ENCODE measurements around the gene UBA1.

UBA1 gene

GRCh38 chrX:47193475-47194193, at the start of gene UBA1:
UBA1 (plus strand) TSS chrX:47193829; CDS start chrX:47198803, 4,974 bp downstream.
- DNase-seq (ENCODE audit: low read depth, low spot score): peak; percentile 93

GRCh38 chrX:47143894-47144625, 49.6 kb upstream of the UBA1 start:
- DNase-seq (ENCODE audit: low read depth, low spot score): peak; percentile 6

GRCh38 chrX:47144626-47145394, 48.8 kb upstream of the UBA1 start, which contains the start of the genes NDUFB11 and RBM10:
NDUFB11 (minus strand) TSS chrX:47144702; CDS start chrX:47144679, 23 bp downstream.
RBM10 (plus strand) TSS chrX:47145221; CDS start chrX:47147482, 2,261 bp downstream.
- peak; percentile 81 for DNase-seq (ENCODE audit: low read depth, low spot score)

- DNase-seq (ENCODE audit: low read depth, low spot score): no peak
Observed at GRCh38 chrX:47145395-47146120, 48.1 kb upstream of the UBA1 start.

- DNase-seq (ENCODE audit: low read depth, low spot score): no peak
Observed at GRCh38 chrX:47146121-47146935, 47.3 kb upstream of the UBA1 start.

- DNase-seq (ENCODE audit: low read depth, low spot score): no peak
Observed at GRCh38 chrX:47146936-47147859, 46.4 kb upstream of the UBA1 start.

- no peak for DNase-seq (ENCODE audit: low read depth, low spot score)
Observed at GRCh38 chrX:47148946-47149345, 44.7 kb upstream of the UBA1 start.

- no peak for DNase-seq (ENCODE audit: low read depth, low spot score)
Observed at GRCh38 chrX:47151435-47151834, 42.2 kb upstream of the UBA1 start.

- no peak for DNase-seq (ENCODE audit: low read depth, low spot score)
Observed at GRCh38 chrX:47156611-47157520, 36.8 kb upstream of the UBA1 start.

- no peak for DNase-seq (ENCODE audit: low read depth, low spot score)
Observed at GRCh38 chrX:47158131-47158530, 35.5 kb upstream of the UBA1 start.

- no peak for DNase-seq (ENCODE audit: low read depth, low spot score)
Observed at GRCh38 chrX:47158781-47159180, 34.8 kb upstream of the UBA1 start.

- no peak for DNase-seq (ENCODE audit: low read depth, low spot score)
Observed at GRCh38 chrX:47160781-47161180, 32.8 kb upstream of the UBA1 start.

GRCh38 chrX:47162927-47163583, 30.6 kb upstream of the UBA1 start:
- no peak for DNase-seq (ENCODE audit: low read depth, low spot score)

- no peak for DNase-seq (ENCODE audit: low read depth, low spot score)
Observed at GRCh38 chrX:47164420-47164819, 29.2 kb upstream of the UBA1 start.

- DNase-seq (ENCODE audit: low read depth, low spot score): no peak
Observed at GRCh38 chrX:47166126-47166525, 27.5 kb upstream of the UBA1 start.

- DNase-seq (ENCODE audit: low read depth, low spot score): no peak
Observed at GRCh38 chrX:47168495-47169073, 25.0 kb upstream of the UBA1 start.

- DNase-seq (ENCODE audit: low read depth, low spot score): no peak
Observed at GRCh38 chrX:47169273-47169672, 24.4 kb upstream of the UBA1 start.
